ENCODE results near the gene NKTR. TPM values are rescaled to one million over a fixed set of nuclear protein-coding genes. Genes with fewer than 3 reads are reported as not detected.

The NKTR gene
- total and polyA plus RNA-seq, 2 of the 13 experiments (the other 11 are each of a cell fraction or from before 2014, with no cell fraction given) = 41.3 to 59.6 TPM

DNA sequence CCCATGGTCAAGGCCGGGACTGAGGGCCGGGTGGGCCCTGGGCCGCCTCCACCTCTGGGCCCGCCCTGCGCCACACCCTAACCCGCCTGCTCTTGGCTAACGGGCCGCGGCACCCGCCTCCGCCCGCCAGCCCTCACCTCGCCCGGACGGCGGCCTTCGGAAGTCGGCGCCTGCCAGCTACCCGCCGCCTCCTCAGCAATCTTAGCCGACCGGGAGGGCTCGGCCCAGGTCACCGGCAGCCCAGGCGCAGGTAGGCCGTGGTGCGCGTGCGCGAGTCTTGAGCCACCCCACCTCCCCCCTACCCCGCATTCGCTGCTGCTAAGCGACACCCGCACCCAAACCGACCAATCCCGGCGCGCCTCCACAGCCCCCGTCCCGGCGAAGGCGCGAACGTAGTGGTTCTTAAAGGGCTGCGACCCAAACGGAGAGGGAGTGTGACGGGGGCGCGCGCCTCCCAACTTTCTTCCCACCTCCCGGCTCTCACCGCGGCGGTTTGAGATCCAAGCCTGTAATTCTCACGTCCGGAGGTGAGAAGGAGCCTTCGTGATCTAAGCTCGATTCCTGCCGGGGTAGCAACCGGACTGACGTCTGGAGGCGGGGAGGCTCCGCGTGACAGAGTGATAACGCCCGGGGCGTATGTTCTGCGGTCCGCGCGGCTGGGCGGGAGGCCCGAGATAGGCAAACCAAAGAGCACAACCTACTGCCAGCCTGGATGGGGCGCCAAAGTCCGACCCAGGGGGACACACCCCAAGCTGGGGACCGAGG is 18.6 kb upstream of the NKTR start, which contains the start of gene SEC22C (continued):
- TF ChIP-seq ZNF44 (CRISPR knock-in tag; IDR thresholded peaks at IDR 0.05) (no peak), AFF4 (CRISPR knock-in tag; IDR thresholded peaks at IDR 0.05) (no peak), ZKSCAN5 (CRISPR knock-in tag; IDR thresholded peaks at IDR 0.05) (peak; percentile 67; the same call in 1 of the 2 replicates), SMARCC2 (IDR thresholded peaks at IDR 0.05) (no peak), HNF4A (CRISPR knock-in tag; IDR thresholded peaks at IDR 0.05) (peak; percentile 18; the same call in 1 of the 2 replicates), ZNF549 (CRISPR knock-in tag; IDR thresholded peaks at IDR 0.05) (no peak), ZNF558 (CRISPR knock-in tag; IDR thresholded peaks at IDR 0.05; ENCODE audit: borderline replicate concordance) (no peak), ATAD3A (CRISPR knock-in tag; IDR thresholded peaks at IDR 0.05) (no peak), CREM (IDR thresholded peaks at IDR 0.05) (peak; percentile 56; the same call in 1 of the 2 replicates), CREM (CRISPR knock-in tag; IDR thresholded peaks at IDR 0.05) (no peak), SMARCE1 (IDR thresholded peaks at IDR 0.05; ENCODE audit: borderline replicate concordance) (no peak), ATF6 (CRISPR knock-in tag; conservative IDR thresholded peaks at IDR 0.05) (no peak), MBNL3 (CRISPR knock-in tag; conservative IDR thresholded peaks at IDR 0.05) (no peak), SNAI1 (CRISPR knock-in tag; IDR thresholded peaks at IDR 0.05; ENCODE audit: borderline replicate concordance) (no peak), KDM6A (CRISPR knock-in tag; IDR thresholded peaks at IDR 0.05; ENCODE audit: low read depth) (no peak), NFE2L2 (IDR thresholded peaks at IDR 0.05; ENCODE audit: low read length) (no peak), FOXA3 (CRISPR knock-in tag; IDR thresholded peaks at IDR 0.05) (no peak), ZNF598 (CRISPR knock-in tag; IDR thresholded peaks at IDR 0.05; ENCODE audit: borderline replicate concordance) (peak; percentile 82; the same call in 1 of the 2 replicates), ELK4 (CRISPR knock-in tag; IDR thresholded peaks at IDR 0.05; ENCODE audit: borderline replicate concordance) (no peak), ZNF761 (CRISPR knock-in tag; conservative IDR thresholded peaks at IDR 0.05) (0 out of 2 replicates have a peak, but pooled peaks have one; percentile 48), ZFY (CRISPR knock-in tag; IDR thresholded peaks at IDR 0.05) (peak; percentile 98), ZNF451 (CRISPR knock-in tag; IDR thresholded peaks at IDR 0.05) (no peak), NFATC3 (CRISPR knock-in tag; IDR thresholded peaks at IDR 0.05) (no peak), SP2 (CRISPR knock-in tag; IDR thresholded peaks at IDR 0.05) (peak; percentile 74), HES4 (CRISPR knock-in tag; IDR thresholded peaks at IDR 0.05; ENCODE audit: borderline replicate concordance) (no peak; the same call in 1 of the 2 replicates), NBN (conservative IDR thresholded peaks at IDR 0.05) (no peak), SRY (CRISPR knock-in tag; IDR thresholded peaks at IDR 0.05) (peak; percentile 54; the same call in 1 of the 2 replicates)
